Measurements from ENCODE around the gene COX4I1.

COX4I1 gene

GRCh38 chr16:85770741-85771140, 28.8 kb upstream of the COX4I1 start:
- H3K27me3 ChIP-seq (ENCODE audit: low read depth, low read length) = no peaks in the 10 kb centered on the region
- no peak overlapping the region for H3K27ac ChIP-seq (ENCODE audit: low read length)
- no peaks in the 10 kb centered on the region for H3K4me1 ChIP-seq (ENCODE audit: control insufficient read depth in 1 of 2, insufficient read depth in 2 of 2, low read length in 2 of 2)
- H3K36me3 ChIP-seq (ENCODE audit: control insufficient read depth in 1 of 2, insufficient read depth in 2 of 2, low read length in 2 of 2) = peaks cover 0 to 8% of the 10 kb centered on the region in 2 donors
- no peaks in the 10 kb centered on the region for H3K9me3 ChIP-seq (ENCODE audit: control insufficient read depth in 1 of 2, low read length in 2 of 2)
- no peak overlapping the region for H3K4me3 ChIP-seq (ENCODE audit: low read depth in 1 of 2, low read length in 2 of 2)

- H3K9me3 ChIP-seq (ENCODE audit: control insufficient read depth in 1 of 2, low read length in 2 of 2) = no peaks in the 10 kb centered on the region
- H3K36me3 ChIP-seq (ENCODE audit: control insufficient read depth in 1 of 2, insufficient read depth in 2 of 2, low read length in 2 of 2) = peaks cover 1 to 28% of the 10 kb centered on the region in 2 donors
- H3K27me3 ChIP-seq (ENCODE audit: low read depth, low read length) = no peaks in the 10 kb centered on the region
- H3K4me1 ChIP-seq (ENCODE audit: control insufficient read depth in 1 of 2, insufficient read depth in 2 of 2, low read length in 2 of 2) = no peaks in the 10 kb centered on the region
- no peak overlapping the region for H3K4me3 ChIP-seq (ENCODE audit: low read depth in 1 of 2, low read length in 2 of 2)
- no peak overlapping the region for H3K27ac ChIP-seq (ENCODE audit: low read length)
These were observed 26.5 kb upstream of the COX4I1 start for GRCh38 chr16:85773044-85773443.

DNA sequence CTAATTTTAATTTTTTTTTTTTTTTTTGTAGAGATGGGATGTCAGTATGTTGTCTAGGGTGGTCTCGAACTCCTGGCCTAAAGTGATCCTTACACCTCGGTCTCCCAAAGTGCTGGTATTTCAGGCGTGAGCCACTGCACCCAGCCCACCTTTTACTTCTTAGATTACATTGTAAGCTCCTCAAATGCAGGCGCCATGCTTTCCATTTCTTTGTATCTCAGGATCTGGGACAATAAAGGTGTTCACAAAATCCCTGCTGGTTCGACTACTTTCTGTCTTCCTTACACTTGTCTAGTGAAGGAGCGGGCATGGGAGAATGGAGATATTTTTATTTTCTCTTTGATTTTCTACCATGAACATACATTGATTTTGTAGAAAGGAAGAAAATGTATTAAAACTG, 25.4 kb upstream of the COX4I1 start:
- Histone ChIP-seq H3K4me1 (ENCODE audit: control insufficient read depth in 1 of 2, insufficient read depth in 2 of 2, low read length in 2 of 2) (no peaks in the 10 kb centered on the region), H3K27me3 (ENCODE audit: low read depth, low read length) (no peaks in the 10 kb centered on the region), H3K9me3 (ENCODE audit: control insufficient read depth in 1 of 2, low read length in 2 of 2) (no peaks in the 10 kb centered on the region), H3K36me3 (ENCODE audit: control insufficient read depth in 1 of 2, insufficient read depth in 2 of 2, low read length in 2 of 2) (peaks cover 7 to 39% of the 10 kb centered on the region in 2 donors), H3K4me3 (ENCODE audit: low read depth in 1 of 2, low read length in 2 of 2) (no peak overlapping the region), H3K27ac (ENCODE audit: low read length) (no peak overlapping the region)

GRCh38 chr16:85774811-85775210, 24.7 kb upstream of the COX4I1 start:
- no peak overlapping the region for H3K4me3 ChIP-seq (ENCODE audit: low read depth in 1 of 2, low read length in 2 of 2)
- H3K27ac ChIP-seq (ENCODE audit: low read length) = no peak overlapping the region
- no peaks in the 10 kb centered on the region for H3K4me1 ChIP-seq (ENCODE audit: control insufficient read depth in 1 of 2, insufficient read depth in 2 of 2, low read length in 2 of 2)
- H3K27me3 ChIP-seq (ENCODE audit: low read depth, low read length) = no peaks in the 10 kb centered on the region
- no peaks in the 10 kb centered on the region for H3K9me3 ChIP-seq (ENCODE audit: control insufficient read depth in 1 of 2, low read length in 2 of 2)
- H3K36me3 ChIP-seq (ENCODE audit: control insufficient read depth in 1 of 2, insufficient read depth in 2 of 2, low read length in 2 of 2) = peaks cover 12 to 46% of the 10 kb centered on the region in 2 donors

- H3K27me3 ChIP-seq (ENCODE audit: low read depth, low read length) = no peaks in the 10 kb centered on the region
- peaks cover 25 to 49% of the 10 kb centered on the region in 2 donors for H3K36me3 ChIP-seq (ENCODE audit: control insufficient read depth in 1 of 2, insufficient read depth in 2 of 2, low read length in 2 of 2)
- H3K9me3 ChIP-seq (ENCODE audit: control insufficient read depth in 1 of 2, low read length in 2 of 2) = no peaks in the 10 kb centered on the region
- H3K4me1 ChIP-seq (ENCODE audit: control insufficient read depth in 1 of 2, insufficient read depth in 2 of 2, low read length in 2 of 2) = peaks cover 0 to 12% of the 10 kb centered on the region in 2 donors
- H3K27ac ChIP-seq (ENCODE audit: low read length) = no peak overlapping the region
- H3K4me3 ChIP-seq (ENCODE audit: low read depth in 1 of 2, low read length in 2 of 2) = no peak overlapping the region
These were observed 21.7 kb upstream of the COX4I1 start for GRCh38 chr16:85777583-85778310.

- peaks cover 0 to 18% of the 10 kb centered on the region in 2 donors for H3K4me1 ChIP-seq (ENCODE audit: control insufficient read depth in 1 of 2, insufficient read depth in 2 of 2, low read length in 2 of 2)
- H3K27me3 ChIP-seq (ENCODE audit: low read depth, low read length) = no peaks in the 10 kb centered on the region
- no peak overlapping the region for H3K27ac ChIP-seq (ENCODE audit: low read length)
These were observed 20.6 kb upstream of the COX4I1 start for GRCh38 chr16:85778873-85779272.

GRCh38 chr16:85780281-85780680, 19.2 kb upstream of the COX4I1 start:
- Histone ChIP-seq H3K4me3 (ENCODE audit: low read depth in 1 of 2, low read length in 2 of 2) (no peak overlapping the region), H3K27ac (ENCODE audit: low read length) (no peak overlapping the region), H3K9me3 (ENCODE audit: control insufficient read depth in 1 of 2, low read length in 2 of 2) (no peaks in the 10 kb centered on the region), H3K36me3 (ENCODE audit: control insufficient read depth in 1 of 2, insufficient read depth in 2 of 2, low read length in 2 of 2) (peaks cover 25 to 49% of the 10 kb centered on the region in 2 donors), H3K4me1 (ENCODE audit: control insufficient read depth in 1 of 2, insufficient read depth in 2 of 2, low read length in 2 of 2) (peaks cover 0 to 18% of the 10 kb centered on the region in 2 donors), H3K27me3 (ENCODE audit: low read depth, low read length) (no peaks in the 10 kb centered on the region)

More at GRCh38 chr16:85778873-85779272, 20.6 kb upstream of the COX4I1 start:
- Histone ChIP-seq H3K4me3 (ENCODE audit: low read depth in 1 of 2, low read length in 2 of 2) (no peak overlapping the region), H3K9me3 (ENCODE audit: control insufficient read depth in 1 of 2, low read length in 2 of 2) (no peaks in the 10 kb centered on the region), H3K36me3 (ENCODE audit: control insufficient read depth in 1 of 2, insufficient read depth in 2 of 2, low read length in 2 of 2) (peaks cover 25 to 49% of the 10 kb centered on the region in 2 donors)

DNA sequence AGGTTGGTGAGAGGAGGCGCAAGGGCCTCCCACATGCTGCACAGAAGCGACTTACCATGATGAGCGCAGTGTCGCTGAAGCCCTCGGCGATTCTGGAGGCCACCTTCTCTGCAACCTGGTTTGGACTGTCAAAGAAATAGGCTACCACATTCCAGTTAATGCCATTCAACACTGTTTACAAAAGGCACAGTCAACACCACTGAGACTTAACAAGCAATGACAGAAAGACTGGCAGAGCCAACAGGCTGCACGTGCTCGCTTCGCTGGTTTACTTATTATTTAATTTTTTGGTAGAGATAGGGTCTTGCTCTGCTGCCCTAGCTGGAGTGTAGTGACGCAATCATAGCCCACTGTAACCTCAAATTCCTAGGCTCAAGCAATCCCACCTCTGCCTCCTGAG, 18.3 kb upstream of the COX4I1 start:
- no peaks in the 10 kb centered on the region for H3K27me3 ChIP-seq (ENCODE audit: low read depth, low read length)
- no peak overlapping the region for H3K27ac ChIP-seq (ENCODE audit: low read length)
- no peaks in the 10 kb centered on the region for H3K9me3 ChIP-seq (ENCODE audit: control insufficient read depth in 1 of 2, low read length in 2 of 2)
- no peak overlapping the region for H3K4me3 ChIP-seq (ENCODE audit: low read depth in 1 of 2, low read length in 2 of 2)
- peaks cover 0 to 18% of the 10 kb centered on the region in 2 donors for H3K4me1 ChIP-seq (ENCODE audit: control insufficient read depth in 1 of 2, insufficient read depth in 2 of 2, low read length in 2 of 2)
- peaks cover 33 to 53% of the 10 kb centered on the region in 2 donors for H3K36me3 ChIP-seq (ENCODE audit: control insufficient read depth in 1 of 2, insufficient read depth in 2 of 2, low read length in 2 of 2)

- Histone ChIP-seq H3K27me3 (ENCODE audit: low read depth, low read length) (no peaks in the 10 kb centered on the region), H3K36me3 (ENCODE audit: control insufficient read depth in 1 of 2, insufficient read depth in 2 of 2, low read length in 2 of 2) (peaks cover 39 to 53% of the 10 kb centered on the region in 2 donors), H3K27ac (ENCODE audit: low read length) (no peak overlapping the region), H3K4me1 (ENCODE audit: control insufficient read depth in 1 of 2, insufficient read depth in 2 of 2, low read length in 2 of 2) (peaks cover 0 to 18% of the 10 kb centered on the region in 2 donors), H3K9me3 (ENCODE audit: control insufficient read depth in 1 of 2, low read length in 2 of 2) (no peaks in the 10 kb centered on the region), H3K4me3 (ENCODE audit: low read depth in 1 of 2, low read length in 2 of 2) (no peak overlapping the region)
These were observed 17.7 kb upstream of the COX4I1 start for GRCh38 chr16:85781695-85782370.

GRCh38 chr16:85782451-85782850, 17.0 kb upstream of the COX4I1 start:
- no peaks in the 10 kb centered on the region for H3K9me3 ChIP-seq (ENCODE audit: control insufficient read depth in 1 of 2, low read length in 2 of 2)
- H3K4me3 ChIP-seq (ENCODE audit: low read depth in 1 of 2, low read length in 2 of 2) = no peak overlapping the region
- peaks cover 0 to 18% of the 10 kb centered on the region in 2 donors for H3K4me1 ChIP-seq (ENCODE audit: control insufficient read depth in 1 of 2, insufficient read depth in 2 of 2, low read length in 2 of 2)
- H3K27me3 ChIP-seq (ENCODE audit: low read depth, low read length) = no peaks in the 10 kb centered on the region
- H3K36me3 ChIP-seq (ENCODE audit: control insufficient read depth in 1 of 2, insufficient read depth in 2 of 2, low read length in 2 of 2) = peaks cover 44 to 53% of the 10 kb centered on the region in 2 donors
- no peak overlapping the region for H3K27ac ChIP-seq (ENCODE audit: low read length)

DNA sequence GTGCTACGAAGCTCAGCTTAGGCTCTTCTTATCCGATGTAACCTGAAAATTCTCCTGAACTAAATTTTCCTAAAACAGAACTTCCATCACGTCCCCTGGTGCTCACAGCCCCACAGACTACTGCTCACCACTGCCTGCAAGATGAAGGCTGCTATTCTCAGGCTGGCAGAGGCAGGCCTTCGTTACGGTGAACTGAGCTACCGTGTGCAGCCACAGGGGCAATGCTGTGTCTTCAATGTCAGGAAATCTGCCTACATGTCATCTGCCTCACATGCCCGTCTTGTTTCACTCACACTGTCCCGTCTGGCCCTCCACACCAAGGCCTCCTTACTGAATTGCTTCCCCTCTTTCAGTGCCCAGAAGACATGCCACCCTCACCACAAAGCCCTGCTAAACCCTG, 16.1 kb upstream of the COX4I1 start:
- Histone ChIP-seq H3K27me3 (ENCODE audit: low read depth, low read length) (no peaks in the 10 kb centered on the region), H3K9me3 (ENCODE audit: control insufficient read depth in 1 of 2, low read length in 2 of 2) (no peaks in the 10 kb centered on the region), H3K4me1 (ENCODE audit: control insufficient read depth in 1 of 2, insufficient read depth in 2 of 2, low read length in 2 of 2) (peaks cover 0 to 18% of the 10 kb centered on the region in 2 donors), H3K4me3 (ENCODE audit: low read depth in 1 of 2, low read length in 2 of 2) (no peak overlapping the region), H3K36me3 (ENCODE audit: control insufficient read depth in 1 of 2, insufficient read depth in 2 of 2, low read length in 2 of 2) (peaks cover 48 to 53% of the 10 kb centered on the region in 2 donors), H3K27ac (ENCODE audit: low read length) (no peak overlapping the region)
